ENCODE data around the gene APOM. TPM values are rescaled to one million over a fixed set of nuclear protein-coding genes. Genes with fewer than 3 reads are reported as not detected.

Gene APOM
- total RNA-seq, 1 experiment from 2014 or later = 3.5 TPM

- TF ChIP-seq, protein P1, sequence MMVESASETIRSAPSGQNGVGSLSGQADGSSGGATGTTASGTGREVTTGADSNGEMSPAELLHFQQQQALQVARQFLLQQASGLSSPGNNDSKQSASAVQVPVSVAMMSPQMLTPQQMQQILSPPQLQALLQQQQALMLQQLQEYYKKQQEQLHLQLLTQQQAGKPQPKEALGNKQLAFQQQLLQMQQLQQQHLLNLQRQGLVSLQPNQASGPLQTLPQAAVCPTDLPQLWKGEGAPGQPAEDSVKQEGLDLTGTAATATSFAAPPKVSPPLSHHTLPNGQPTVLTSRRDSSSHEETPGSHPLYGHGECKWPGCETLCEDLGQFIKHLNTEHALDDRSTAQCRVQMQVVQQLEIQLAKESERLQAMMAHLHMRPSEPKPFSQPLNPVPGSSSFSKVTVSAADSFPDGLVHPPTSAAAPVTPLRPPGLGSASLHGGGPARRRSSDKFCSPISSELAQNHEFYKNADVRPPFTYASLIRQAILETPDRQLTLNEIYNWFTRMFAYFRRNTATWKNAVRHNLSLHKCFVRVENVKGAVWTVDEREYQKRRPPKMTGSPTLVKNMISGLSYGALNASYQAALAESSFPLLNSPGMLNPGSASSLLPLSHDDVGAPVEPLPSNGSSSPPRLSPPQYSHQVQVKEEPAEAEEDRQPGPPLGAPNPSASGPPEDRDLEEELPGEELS (CRISPR knock-in tag; IDR thresholded peaks at IDR 0.05) = no peak
- TF ChIP-seq SOX15 (CRISPR knock-in tag; IDR thresholded peaks at IDR 0.05) (no peak), NR3C1 (CRISPR knock-in tag; conservative IDR thresholded peaks at IDR 0.05; ENCODE audit: low read depth) (no peak)
These were observed 14.3 kb upstream of the APOM start (continued) for GRCh38 chr6:31641370-31641769.

GRCh38 chr6:31642798-31643570 is 12.7 kb upstream of the APOM start:
- DNase-seq (ENCODE audit: low spot score) (no peak), ATAC-seq (no peak)
- TF ChIP-seq ZNF416 (CRISPR knock-in tag; IDR thresholded peaks at IDR 0.05) = no peak
- POLR2A ChIA-PET = interaction anchor here (0.6 to 1.4 kb wide), 2 partner anchors 22 to 149 kb away, joined by 3 read pairs; partner anchors contain the start of gene GPANK1
- Mint-ChIP-seq H3K27me3 (ENCODE audit: low read depth) (no peaks in the 10 kb centered on the region), H3K4me1 (no peaks in the 10 kb centered on the region), H3K4me3 (no peak overlapping the region), H3K36me3 (peaks cover 68% of the 10 kb centered on the region), H3K27ac (no peak overlapping the region), H3K9me3 (no peaks in the 10 kb centered on the region)
- CTCF ChIA-PET = interaction anchor here (1.8 kb wide), 1 partner anchor 9 kb away, joined by 4 read pairs; the partner anchor contains the start of gene BAG6

DNA sequence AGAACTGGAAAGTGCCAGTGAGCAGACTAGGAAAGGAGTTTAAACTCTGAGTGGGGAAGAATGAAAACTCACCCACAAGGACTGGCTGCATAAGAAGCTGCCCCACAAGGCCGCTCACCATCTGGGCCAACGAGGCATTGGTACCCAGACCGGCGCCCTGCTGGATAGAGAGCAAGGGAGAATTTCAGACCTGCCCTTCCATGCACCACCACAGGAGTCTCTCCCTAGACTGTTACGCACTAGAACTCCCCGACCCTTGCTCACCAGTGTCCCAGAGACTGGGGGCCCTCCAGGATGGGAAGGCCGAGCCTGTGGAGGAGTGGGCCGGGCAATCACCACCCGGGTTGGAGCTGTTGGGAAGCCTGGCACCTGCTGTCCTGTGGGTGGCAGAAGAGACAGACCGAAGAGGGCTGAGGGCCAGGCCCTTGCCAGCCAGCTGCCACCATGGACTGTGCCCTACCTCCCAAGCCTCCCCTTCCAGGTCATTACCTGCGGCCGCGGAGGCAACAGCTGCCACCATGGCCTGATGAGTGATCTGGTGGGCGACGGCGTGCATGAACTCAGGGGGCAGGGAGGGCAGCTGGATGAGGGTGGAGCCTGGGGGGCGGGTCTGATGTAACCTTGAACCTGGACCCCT is 11.8 kb upstream of the APOM start:
- peaks cover 76% of the 10 kb centered on the region for H3K36me3 Mint-ChIP-seq
- no peaks in the 10 kb centered on the region for H3K27me3 Mint-ChIP-seq (ENCODE audit: low read depth)
- ATAC-seq (no peak), DNase-seq (ENCODE audit: low spot score) (no peak)
- no peak overlapping the region for H3K27ac Mint-ChIP-seq
- H3K4me1 Mint-ChIP-seq = no peaks in the 10 kb centered on the region
- H3K9me3 Mint-ChIP-seq = no peaks in the 10 kb centered on the region
- ChIA-PET CTCF (interaction anchor here (1.8 kb wide), 1 partner anchor 8 kb away, joined by 4 read pairs; the partner anchor contains the start of gene BAG6), POLR2A (interaction anchor here (0.6 to 1.4 kb wide), 4 partner anchors 9 to 150 kb away, joined by 3 to 4 read pairs (median 3); partner anchors contain the start of genes BAG6, C6orf47 and GPANK1)
- TF ChIP-seq ZNF121 (CRISPR knock-in tag; IDR thresholded peaks at IDR 0.05) (no peak), FOXP1 (CRISPR knock-in tag; IDR thresholded peaks at IDR 0.05; ENCODE audit: borderline replicate concordance) (no peak), IRF2 (CRISPR knock-in tag; IDR thresholded peaks at IDR 0.05; ENCODE audit: borderline replicate concordance, low read depth) (no peak), ZNF138 (CRISPR knock-in tag; conservative IDR thresholded peaks at IDR 0.05) (no peak), PRDM15 (CRISPR knock-in tag; IDR thresholded peaks at IDR 0.05) (no peak), CREM (CRISPR knock-in tag; IDR thresholded peaks at IDR 0.05) (no peak), TEAD1 (CRISPR knock-in tag; IDR thresholded peaks at IDR 0.05) (no peak), GRHL2 (CRISPR knock-in tag; IDR thresholded peaks at IDR 0.05; ENCODE audit: insufficient replicate concordance, severe bottlenecking) (no peak)
- H3K4me3 Mint-ChIP-seq = no peak overlapping the region

DNA sequence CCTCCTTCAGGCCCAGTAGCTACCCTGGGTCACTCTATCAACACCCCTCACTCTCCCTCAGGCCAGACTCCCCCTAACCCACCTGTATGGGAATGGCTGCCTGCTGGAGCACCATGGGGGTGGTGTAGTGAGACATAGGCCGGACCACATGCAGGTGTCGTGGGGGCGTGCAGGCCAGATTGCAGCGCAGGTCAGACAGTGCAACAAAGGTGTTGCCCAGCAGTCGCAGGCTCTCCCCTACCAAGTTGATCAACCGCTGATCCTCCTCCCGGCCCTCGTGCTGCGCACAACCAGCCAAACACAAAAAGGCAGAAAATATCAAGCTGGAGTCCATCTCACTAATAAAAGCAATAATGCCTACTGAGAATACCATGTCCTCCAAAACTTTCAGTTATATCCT is 10.4 kb upstream of the APOM start:
- no peak for ATAC-seq
- ChIA-PET CTCF (no interaction called here), POLR2A (no interaction called here)
- H3K27ac Mint-ChIP-seq = no peak overlapping the region
- peaks cover 81% of the 10 kb centered on the region for H3K36me3 Mint-ChIP-seq
- no peaks in the 10 kb centered on the region for H3K27me3 Mint-ChIP-seq (ENCODE audit: low read depth)
- H3K4me3 Mint-ChIP-seq = no peak overlapping the region
- no peak for DNase-seq (ENCODE audit: low spot score)
- peaks cover 3% of the 10 kb centered on the region; the same call in 1 of the 2 replicates for H3K4me1 Mint-ChIP-seq
- H3K9me3 Mint-ChIP-seq = no peaks in the 10 kb centered on the region
- TF ChIP-seq, protein P2, sequence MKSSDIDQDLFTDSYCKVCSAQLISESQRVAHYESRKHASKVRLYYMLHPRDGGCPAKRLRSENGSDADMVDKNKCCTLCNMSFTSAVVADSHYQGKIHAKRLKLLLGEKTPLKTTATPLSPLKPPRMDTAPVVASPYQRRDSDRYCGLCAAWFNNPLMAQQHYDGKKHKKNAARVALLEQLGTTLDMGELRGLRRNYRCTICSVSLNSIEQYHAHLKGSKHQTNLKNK (CRISPR knock-in tag; IDR thresholded peaks at IDR 0.05) = no peak
- TF ChIP-seq NR3C1 (CRISPR knock-in tag; conservative IDR thresholded peaks at IDR 0.05; ENCODE audit: low read depth) = no peak
- no peak for TF ChIP-seq ZNF396 (CRISPR knock-in tag; IDR thresholded peaks at IDR 0.05; ENCODE audit: borderline replicate concordance)
- TF ChIP-seq TP53 (CRISPR knock-in tag; IDR thresholded peaks at IDR 0.05) = no peak
- TF ChIP-seq MLX (CRISPR knock-in tag; IDR thresholded peaks at IDR 0.05) = no peak
- TF ChIP-seq, protein P3, sequence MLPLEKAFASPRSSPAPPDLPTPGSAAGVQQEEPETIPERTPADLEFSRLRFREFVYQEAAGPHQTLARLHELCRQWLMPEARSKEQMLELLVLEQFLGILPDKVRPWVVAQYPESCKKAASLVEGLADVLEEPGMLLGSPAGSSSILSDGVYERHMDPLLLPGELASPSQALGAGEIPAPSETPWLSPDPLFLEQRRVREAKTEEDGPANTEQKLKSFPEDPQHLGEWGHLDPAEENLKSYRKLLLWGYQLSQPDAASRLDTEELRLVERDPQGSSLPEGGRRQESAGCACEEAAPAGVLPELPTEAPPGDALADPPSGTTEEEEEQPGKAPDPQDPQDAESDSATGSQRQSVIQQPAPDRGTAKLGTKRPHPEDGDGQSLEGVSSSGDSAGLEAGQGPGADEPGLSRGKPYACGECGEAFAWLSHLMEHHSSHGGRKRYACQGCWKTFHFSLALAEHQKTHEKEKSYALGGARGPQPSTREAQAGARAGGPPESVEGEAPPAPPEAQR (CRISPR knock-in tag; IDR thresholded peaks at IDR 0.05) = no peak
- TF ChIP-seq ZNF138 (CRISPR knock-in tag; conservative IDR thresholded peaks at IDR 0.05) = no peak
- TF ChIP-seq, protein P4, sequence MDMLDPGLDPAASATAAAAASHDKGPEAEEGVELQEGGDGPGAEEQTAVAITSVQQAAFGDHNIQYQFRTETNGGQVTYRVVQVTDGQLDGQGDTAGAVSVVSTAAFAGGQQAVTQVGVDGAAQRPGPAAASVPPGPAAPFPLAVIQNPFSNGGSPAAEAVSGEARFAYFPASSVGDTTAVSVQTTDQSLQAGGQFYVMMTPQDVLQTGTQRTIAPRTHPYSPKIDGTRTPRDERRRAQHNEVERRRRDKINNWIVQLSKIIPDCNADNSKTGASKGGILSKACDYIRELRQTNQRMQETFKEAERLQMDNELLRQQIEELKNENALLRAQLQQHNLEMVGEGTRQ (CRISPR knock-in tag; IDR thresholded peaks at IDR 0.05) = no peak
- TF ChIP-seq ZNF121 (CRISPR knock-in tag; IDR thresholded peaks at IDR 0.05) = no peak
